Uterus (tissue), 4 donors: ENCODE results near the gene PLCH2. TPM values are rescaled to one million over a fixed set of nuclear protein-coding genes. Genes with fewer than 3 reads are reported as not detected.
A peak's percentile ranks its signal among the peaks of the same experiment; 100 is the strongest.

Source experiments
- DNase-seq, 2 donors: peaks; one replicate each; pipeline ENCODE4 v3.0.0-alpha.2; 2019 to 2020
- H3K27ac ChIP-seq, 2 donors: fragments of 200-600 bp; sonication (generic); 1 replicate in 1 of 2; 2 replicates in 1 of 2; pipeline ENCODE4 v1.5.1; 2016 to 2018
- H3K27me3 ChIP-seq, 2 donors: fragments of 200-600 bp; sonication (generic); one replicate each; pipeline ENCODE4 v1.5.1; 2018 to 2019; ENCODE audit warnings: control low read depth in 1 of 2
- H3K36me3 ChIP-seq, 2 donors: fragments of 200-600 bp; sonication (generic); one replicate each; pipeline ENCODE4 v1.5.1; 2019; ENCODE audit warnings: control low read depth in 1 of 2
- H3K4me1 ChIP-seq, 2 donors: fragments of 200-600 bp; sonication (generic); one replicate each; pipeline ENCODE4 v1.5.1; 2018 to 2019; ENCODE audit warnings: control low read depth in 1 of 2
- H3K4me3 ChIP-seq, 2 donors: fragments of 200-600 bp; sonication (generic); 1 replicate in 1 of 2; 2 replicates in 1 of 2; pipeline ENCODE4 v1.5.1; 2018 to 2019; ENCODE audit warnings: mild to moderate bottlenecking in 1 of 2
- H3K9me3 ChIP-seq, 2 donors: fragments of 200-600 bp; sonication (generic); one replicate each; pipeline ENCODE4 v1.5.1; 2019; ENCODE audit warnings: control low read depth in 1 of 2
- CTCF ChIP-seq, 4 experiments: fragments of 200-600 bp in 2 of 4; fragments of 450-650 bp in 2 of 4; sonication (generic) in 2 of 4; IDR thresholded peaks; one replicate each; pipeline ENCODE4 v1.5.1; 2016 to 2019; ENCODE audit warnings: antibody characterized with exemption in 4 of 4, mild to moderate bottlenecking in 2 of 4, moderate library complexity in 1 of 4
- POLR2A ChIP-seq, 2 donors: fragments of 450-650 bp; IDR thresholded peaks; one replicate each; pipeline ENCODE4 v1.6.1; 2016; ENCODE audit warnings: antibody characterized with exemption in 2 of 2, mild to moderate bottlenecking in 1 of 2, moderate library complexity in 1 of 2
- intact Hi-C: fragments of 100-400 bp; cut with DNase I; formaldehyde crosslinking; loops from one replicate; pipeline ENCODE4 v1.15.1; 2023; ENCODE audit warnings: low total_unique reads
- total RNA-seq, 4 donors: library from RNA; depleted of rRNA in 3 of 4; stranded (reverse); fragments of >200 nt in 3 of 4; gene quantifications; one replicate each; pipeline versions ENCODE4 v1.1.0 to v1.2.4, GENCODE V29; 2014 to 2023
- donor health status: DM: yes; HTN: yes; CAD: no.

Gene PLCH2
- total RNA-seq, 4 donors from 2014 or later, result 0.21 to 3.0 TPM; not detected in 2

GRCh38 chr1:2544093-2544874 is 68.2 kb downstream of the PLCH2 start:
- intact Hi-C loops, result no loop called here
- H3K4me1 ChIP-seq, result peaks cover 0 to 27% of the 10 kb centered on the region in 2 donors
- H3K4me3 ChIP-seq, result no peak overlapping the region
- H3K27me3 ChIP-seq, result no peaks in the 10 kb centered on the region
- no peaks in the 10 kb centered on the region for H3K9me3 ChIP-seq
- no peaks in the 10 kb centered on the region for H3K36me3 ChIP-seq
- TF ChIP-seq POLR2A (IDR thresholded peaks at IDR 0.05) (no peak), CTCF (IDR thresholded peaks at IDR 0.05) (no peak)
- DNase-seq, result no peak
- peak overlapping the region in 1 of 2 donors; percentile 84 for H3K27ac ChIP-seq

GRCh38 chr1:2544875-2545640 is 69.0 kb downstream of the PLCH2 start:
- TF ChIP-seq CTCF (IDR thresholded peaks at IDR 0.05) (no peak), POLR2A (IDR thresholded peaks at IDR 0.05) (no peak)
- DNase-seq, result no peak
- peaks cover 0 to 29% of the 10 kb centered on the region in 2 donors for H3K4me1 ChIP-seq
- H3K27ac ChIP-seq, result peak overlapping the region; percentile 84 to 85
- no peak overlapping the region for H3K4me3 ChIP-seq
- no peaks in the 10 kb centered on the region for H3K36me3 ChIP-seq
- no peaks in the 10 kb centered on the region for H3K9me3 ChIP-seq
- no peaks in the 10 kb centered on the region for H3K27me3 ChIP-seq
- intact Hi-C loops, result loop anchor here (5.0 kb wide), 1 partner anchor 133 kb away; the partner anchor contains the start of gene PEX10

- intact Hi-C loops, result loop anchor here (5.0 kb wide), 1 partner anchor 134 kb away; the partner anchor contains the start of gene PEX10
- H3K4me3 ChIP-seq, result peak overlapping the region; percentile 26 to 28
- TF ChIP-seq CTCF (IDR thresholded peaks at IDR 0.05), result peak in 1 of 4 experiments; percentile 4
- peak in 1 of 2 donors; percentile 4 for TF ChIP-seq POLR2A (IDR thresholded peaks at IDR 0.05)
- no peaks in the 10 kb centered on the region for H3K36me3 ChIP-seq
- H3K4me1 ChIP-seq, result peaks cover 0 to 24% of the 10 kb centered on the region in 2 donors
- DNase-seq, result peak; percentile 79 to 84
- H3K9me3 ChIP-seq, result no peaks in the 10 kb centered on the region
- no peaks in the 10 kb centered on the region for H3K27me3 ChIP-seq
- peak overlapping the region; percentile 85 to 95 for H3K27ac ChIP-seq
Observed at GRCh38 chr1:2545754-2546514, 69.8 kb downstream of the PLCH2 start.

- no peaks in the 10 kb centered on the region for H3K9me3 ChIP-seq
- intact Hi-C loops, result loop anchor here (5.0 kb wide), 1 partner anchor 134 kb away; the partner anchor contains the start of gene PEX10
- H3K4me1 ChIP-seq, result peaks cover 0 to 24% of the 10 kb centered on the region in 2 donors
- TF ChIP-seq CTCF (IDR thresholded peaks at IDR 0.05) (peak in 1 of 4 experiments; percentile 27), POLR2A (IDR thresholded peaks at IDR 0.05) (peak; percentile 38 to 52)
- H3K27me3 ChIP-seq, result no peaks in the 10 kb centered on the region
- DNase-seq, result peak; percentile 72 to 77
- no peaks in the 10 kb centered on the region for H3K36me3 ChIP-seq
- peak overlapping the region; percentile 26 to 28 for H3K4me3 ChIP-seq
- peak overlapping the region; percentile 85 to 95 for H3K27ac ChIP-seq
Observed at GRCh38 chr1:2546515-2547209, 70.6 kb downstream of the PLCH2 start.
